HCT116 (cell line): ENCODE results near the gene NT5DC3. TPM values are rescaled to one million over a fixed set of nuclear protein-coding genes. Genes with fewer than 3 reads are reported as not detected.

Source experiments
- ATAC-seq: fragments of 200-7000 bp; cut with Tn5 transposase; 2 replicates; pipeline ENCODE4 v1.9.1; 2020; ENCODE audit warnings: mild to moderate bottlenecking, moderate library complexity
- BruUV-seq: library from RNA; stranded (reverse); fragments of 400-500 nt; replicated peaks from 2 replicates; lab custom pipeline; 2021; lab: Mats Ljungman, UMichigan
- CTCF ChIA-PET: fragments of 300-600 bp; sonication (Branson Sonifier 250); formaldehyde crosslinking; loops from one replicate; lab custom pipeline; 2021; ENCODE audit warnings: antibody characterized with exemption; lab: Charles Lee
- POLR2A ChIA-PET: fragments of 300-600, 350-600 bp; sonication (Branson Sonifier 250); formaldehyde crosslinking; loops from one replicate; lab custom pipeline; 2021; ENCODE audit warnings: antibody characterized with exemption; lab: Charles Lee
- RAD21 ChIA-PET, 2 experiments: fragments of 300-600 bp; sonication (Branson Sonifier 250); formaldehyde crosslinking; loops; one replicate each; lab custom pipeline; 2023; ENCODE audit warnings: low total read pairs in 2 of 2; ENCODE audit not compliant: uncharacterized antibody in 2 of 2, unreplicated experiment in 2 of 2, low non-redundant PET in 1 of 2; lab: Charles Lee
- DNase-seq: peaks from one replicate; pipeline ENCODE4 v3.0.0-alpha.2; 2010; ENCODE audit warnings: low read depth, low spot score
- H2AFZ ChIP-seq: fragments of 200-600 bp; shearing (Covaris generic), sonication (generic); 2 replicates; pipeline ENCODE4 v1.6.1; 2017; ENCODE audit warnings: low read depth, mixed run types, mixed read lengths, antibody characterized with exemption, low read length; ENCODE audit not compliant: poor library complexity, severe bottlenecking
- H3K27ac ChIP-seq: 2 replicates; pipeline ENCODE4 v1.5.1; 2012; ENCODE audit warnings: low read depth, low read length
- H3K27me3 ChIP-seq: fragments of 200-600 bp; sonication (generic); 2 replicates; pipeline ENCODE4 v1.6.1; 2016; ENCODE audit warnings: mixed run types, low read length, mixed read lengths; ENCODE audit not compliant: insufficient read depth
- H3K36me3 ChIP-seq, 2 experiments: fragments of 200-500 bp in 1 of 2; fragments of 200-600 bp in 1 of 2; sonication (Bioruptor generic) in 1 of 2; sonication (generic) in 1 of 2; 2 replicates each; pipeline versions ENCODE4 v1.5.1 to v1.6.1; 2014 to 2016; ENCODE audit warnings: low read length in 2 of 2, inconsistent platforms in 1 of 2, mixed read lengths in 1 of 2, mixed run types in 1 of 2; ENCODE audit not compliant: insufficient read depth in 2 of 2, control insufficient read depth in 1 of 2
- H3K4me1 ChIP-seq, 2 experiments: fragments of 200-600 bp in 1 of 2; sonication (generic) in 1 of 2; 2 replicates each; pipeline versions ENCODE4 v1.5.1 to v1.6.1; 2012 to 2017; ENCODE audit warnings: low read length in 2 of 2, inconsistent platforms in 1 of 2, mild to moderate bottlenecking in 1 of 2, mixed read lengths in 1 of 2, mixed run types in 1 of 2, moderate library complexity in 1 of 2; ENCODE audit not compliant: insufficient read depth in 2 of 2, control insufficient read depth in 1 of 2
- H3K4me2 ChIP-seq: fragments of 200-600 bp; sonication (generic); 2 replicates; pipeline ENCODE4 v1.6.1; 2017; ENCODE audit warnings: mixed run types, low read length, mixed read lengths
- H3K4me3 ChIP-seq, 2 experiments: fragments of 200-600 bp in 1 of 2; sonication (generic) in 1 of 2; replicated peaks in 1 of 2; 2 replicates each; pipeline ENCODE4 v1.5.1; 2011 to 2016; ENCODE audit warnings: low read length in 2 of 2, control low read depth in 1 of 2, low read depth in 1 of 2, mild to moderate bottlenecking in 1 of 2, mixed read lengths in 1 of 2, mixed run types in 1 of 2
- H3K79me2 ChIP-seq: fragments of 200-600 bp; sonication (generic); 2 replicates; pipeline ENCODE4 v1.6.1; 2017; ENCODE audit warnings: mild to moderate bottlenecking, mixed run types, low read length, moderate library complexity, mixed read lengths; ENCODE audit not compliant: insufficient read depth
- H3K9ac ChIP-seq: fragments of 200-600 bp; sonication (generic); 2 replicates; pipeline ENCODE4 v1.6.1; 2016; ENCODE audit warnings: low read length, mixed read lengths
- H3K9me2 ChIP-seq: fragments of 200-600 bp; sonication (generic), shearing (Covaris generic); 2 replicates; pipeline ENCODE4 v1.6.1; 2017; ENCODE audit warnings: mixed run types, mild to moderate bottlenecking, moderate library complexity; ENCODE audit not compliant: insufficient read depth
- H3K9me3 ChIP-seq, 2 experiments: fragments of 200-500 bp in 1 of 2; fragments of 200-600 bp in 1 of 2; sonication (Bioruptor generic) in 1 of 2; sonication (generic) in 1 of 2; 2 replicates each; pipeline ENCODE4 v1.6.1; 2014 to 2017; ENCODE audit warnings: low read length in 2 of 2, mixed read lengths in 2 of 2, inconsistent platforms in 1 of 2, low read depth in 1 of 2, mild to moderate bottlenecking in 1 of 2, mixed run types in 1 of 2, moderate library complexity in 1 of 2; ENCODE audit not compliant: control insufficient read depth in 1 of 2, insufficient read depth in 1 of 2
- H4K20me1 ChIP-seq: fragments of 200-600 bp; sonication (generic), shearing (Covaris generic); 2 replicates; pipeline ENCODE4 v1.6.1; 2017; ENCODE audit warnings: mixed run types, mild to moderate bottlenecking, moderate library complexity; ENCODE audit not compliant: insufficient read depth
- CBX3 ChIP-seq: IDR thresholded peaks from 2 replicates; pipeline ENCODE4 v1.6.1; 2012; ENCODE audit warnings: low read depth
- ELF1 ChIP-seq: IDR thresholded peaks from 2 replicates; pipeline ENCODE4 v1.6.1; 2012; ENCODE audit warnings: low read depth, borderline replicate concordance
- EZH2 ChIP-seq: fragments of 200-600 bp; sonication (generic); IDR thresholded peaks from 2 replicates; pipeline ENCODE4 v1.6.1; 2017; ENCODE audit warnings: antibody characterized with exemption, mixed run types
- EZH2phosphoT487 ChIP-seq: fragments of 200-600 bp; IDR thresholded peaks from 2 replicates; pipeline ENCODE4 v1.6.1; 2018; ENCODE audit warnings: antibody characterized with exemption, borderline replicate concordance
- FOSL1 ChIP-seq: IDR thresholded peaks from 2 replicates; pipeline ENCODE4 v1.6.1; 2012; ENCODE audit warnings: low read depth
- JUND ChIP-seq: IDR thresholded peaks from 2 replicates; pipeline ENCODE4 v1.6.1; 2012
- SIN3A ChIP-seq: IDR thresholded peaks from 2 replicates; pipeline ENCODE4 v1.6.1; 2012; ENCODE audit warnings: low read depth
- SRF ChIP-seq: IDR thresholded peaks from 2 replicates; pipeline ENCODE4 v1.6.1; 2012; ENCODE audit warnings: low read depth
- TCF7L2 ChIP-seq: IDR thresholded peaks from 2 replicates; pipeline ENCODE4 v1.7.0; 2011; ENCODE audit warnings: borderline replicate concordance, inconsistent platforms; ENCODE audit not compliant: insufficient read depth, insufficient read length; ENCODE audit errors: extremely low read depth
- ZFX ChIP-seq: fragments of 450-650 bp; IDR thresholded peaks from 2 replicates; pipeline ENCODE4 v1.6.1; 2017
- intact Hi-C: fragments of 100-400 bp; cut with micrococcal nuclease; formaldehyde crosslinking; loops from 2 replicates; pipeline ENCODE4 v1.10.0; 2022
- total RNA-seq: library from RNA; stranded (reverse); gene quantifications from one replicate; pipeline ENCODE4 v1.2.1, GENCODE V29; 2021; ENCODE audit not compliant: unreplicated experiment
- TF ChIP-seq, protein P1 (sequence below): IDR thresholded peaks from 2 replicates; pipeline ENCODE4 v1.6.1; 2011; ENCODE audit warnings: mild to moderate bottlenecking, low read length, moderate library complexity; ENCODE audit not compliant: insufficient replicate concordance; ENCODE audit errors: extremely low read depth
- TF ChIP-seq, protein P2 (sequence below): IDR thresholded peaks from 2 replicates; pipeline ENCODE4 v1.6.1; 2012; ENCODE audit warnings: low read depth
- TF ChIP-seq, protein P3 (sequence below), 3 experiments: fragments of 200-600 bp in 1 of 3; sonication (generic) in 1 of 3; IDR thresholded peaks in 2 of 3; conservative IDR thresholded peaks in 1 of 3; 2 replicates each; pipeline ENCODE4 v1.5.1; 2012 to 2017; ENCODE audit warnings: low read depth in 2 of 3, low read length in 2 of 3, antibody characterized with exemption in 1 of 3, borderline replicate concordance in 1 of 3, control low read depth in 1 of 3, mild to moderate bottlenecking in 1 of 3, mixed read lengths in 1 of 3, mixed run types in 1 of 3, moderate library complexity in 1 of 3; ENCODE audit not compliant: insufficient read depth in 1 of 3
- TF ChIP-seq, protein P4 (sequence below): IDR thresholded peaks from 2 replicates; pipeline ENCODE4 v1.6.1; 2012

The NT5DC3 gene
- total RNA-seq, 1 experiment from 2014 or later: 18.7 TPM

DNA sequence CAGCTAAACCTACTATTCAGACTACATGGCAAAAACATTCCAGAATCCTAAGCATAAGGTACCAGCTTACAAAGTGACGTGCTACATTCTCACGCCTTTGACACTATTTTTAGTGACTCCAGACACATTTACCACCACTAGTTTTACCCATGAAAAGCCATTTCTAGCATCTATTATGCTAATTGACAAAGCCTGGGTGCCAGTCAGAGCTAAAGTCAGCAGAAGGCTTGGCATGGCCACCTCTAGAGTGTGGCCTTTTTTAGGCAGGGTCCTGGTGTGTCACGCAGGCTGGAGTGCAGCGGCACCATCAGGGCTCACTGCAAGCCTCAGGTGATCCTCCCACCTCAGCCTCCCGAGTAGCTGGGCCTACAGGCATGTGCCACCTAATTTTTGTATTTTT, 75.7 kb downstream of the NT5DC3 start:
- H3K9me3 ChIP-seq: no peaks in the 10 kb centered on the region
- H3K27me3 ChIP-seq: no peaks in the 10 kb centered on the region
- peaks cover 6 to 8% of the 10 kb centered on the region in 2 experiments; a peak in 2 of 4 replicates for H3K4me1 ChIP-seq
- intact Hi-C loops: no loop called here
- ChIA-PET CTCF (no interaction called here), POLR2A (no interaction called here), RAD21 (no interaction called here)
- H3K79me2 ChIP-seq: no peaks in the 10 kb centered on the region
- TF ChIP-seq CBX3 (no peak), ELF1 (no peak), EZH2 (no peak), ZFX (no peak)
- H2AFZ ChIP-seq: no peak overlapping the region
- DNase-seq: no peak
- no peak overlapping the region for H3K9ac ChIP-seq
- H3K27ac ChIP-seq: no peak overlapping the region
- H3K9me2 ChIP-seq: no peaks in the 10 kb centered on the region
- BruUV-seq: no TSS peak
- no peaks in the 10 kb centered on the region for H4K20me1 ChIP-seq
- no peak overlapping the region for H3K4me3 ChIP-seq
- no peak for ATAC-seq
- no peak overlapping the region for H3K4me2 ChIP-seq
- H3K36me3 ChIP-seq: no peaks in the 10 kb centered on the region; a peak in 3 of 4 replicates

DNA sequence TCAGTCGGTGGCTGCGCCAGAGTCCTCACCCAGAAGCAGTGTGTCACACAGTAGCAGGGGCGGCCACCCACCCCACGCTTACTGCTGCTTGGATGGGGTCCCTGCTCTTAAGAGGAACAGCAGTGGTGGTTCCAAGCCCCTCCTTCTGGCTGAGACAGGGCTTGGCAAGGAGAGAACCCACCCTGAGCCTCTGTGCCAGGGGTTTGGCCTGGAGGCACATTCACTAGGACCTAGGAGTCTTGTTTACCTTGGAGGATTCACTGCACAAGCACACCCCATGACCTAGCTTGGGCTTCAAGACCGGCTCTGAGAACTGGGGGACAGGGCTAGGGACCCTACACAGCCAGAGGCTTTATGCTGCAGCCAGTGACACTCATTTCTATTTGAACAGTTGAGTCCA, 78.6 kb downstream of the NT5DC3 start:
- Histone ChIP-seq H3K79me2 (no peaks in the 10 kb centered on the region), H4K20me1 (no peaks in the 10 kb centered on the region), H3K4me3 (no peak overlapping the region), H3K27me3 (no peaks in the 10 kb centered on the region), H2AFZ (no peak overlapping the region), H3K9me3 (no peaks in the 10 kb centered on the region), H3K36me3 (no peaks in the 10 kb centered on the region; a peak in 3 of 4 replicates), H3K27ac (no peak overlapping the region), H3K9me2 (no peaks in the 10 kb centered on the region), H3K4me1 (no peaks in the 10 kb centered on the region), H3K4me2 (no peak overlapping the region), H3K9ac (no peak overlapping the region)
- ChIA-PET CTCF (no interaction called here), POLR2A (no interaction called here), RAD21 (no interaction called here)
- TF ChIP-seq FOSL1: no peak
- TF ChIP-seq, protein P1, sequence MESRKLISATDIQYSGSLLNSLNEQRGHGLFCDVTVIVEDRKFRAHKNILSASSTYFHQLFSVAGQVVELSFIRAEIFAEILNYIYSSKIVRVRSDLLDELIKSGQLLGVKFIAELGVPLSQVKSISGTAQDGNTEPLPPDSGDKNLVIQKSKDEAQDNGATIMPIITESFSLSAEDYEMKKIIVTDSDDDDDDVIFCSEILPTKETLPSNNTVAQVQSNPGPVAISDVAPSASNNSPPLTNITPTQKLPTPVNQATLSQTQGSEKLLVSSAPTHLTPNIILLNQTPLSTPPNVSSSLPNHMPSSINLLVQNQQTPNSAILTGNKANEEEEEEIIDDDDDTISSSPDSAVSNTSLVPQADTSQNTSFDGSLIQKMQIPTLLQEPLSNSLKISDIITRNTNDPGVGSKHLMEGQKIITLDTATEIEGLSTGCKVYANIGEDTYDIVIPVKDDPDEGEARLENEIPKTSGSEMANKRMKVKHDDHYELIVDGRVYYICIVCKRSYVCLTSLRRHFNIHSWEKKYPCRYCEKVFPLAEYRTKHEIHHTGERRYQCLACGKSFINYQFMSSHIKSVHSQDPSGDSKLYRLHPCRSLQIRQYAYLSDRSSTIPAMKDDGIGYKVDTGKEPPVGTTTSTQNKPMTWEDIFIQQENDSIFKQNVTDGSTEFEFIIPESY: no peak
- TF ChIP-seq EZH2phosphoT487: no peak
- no peak for TF ChIP-seq SRF
- TF ChIP-seq CBX3: no peak
- TF ChIP-seq, protein P2, sequence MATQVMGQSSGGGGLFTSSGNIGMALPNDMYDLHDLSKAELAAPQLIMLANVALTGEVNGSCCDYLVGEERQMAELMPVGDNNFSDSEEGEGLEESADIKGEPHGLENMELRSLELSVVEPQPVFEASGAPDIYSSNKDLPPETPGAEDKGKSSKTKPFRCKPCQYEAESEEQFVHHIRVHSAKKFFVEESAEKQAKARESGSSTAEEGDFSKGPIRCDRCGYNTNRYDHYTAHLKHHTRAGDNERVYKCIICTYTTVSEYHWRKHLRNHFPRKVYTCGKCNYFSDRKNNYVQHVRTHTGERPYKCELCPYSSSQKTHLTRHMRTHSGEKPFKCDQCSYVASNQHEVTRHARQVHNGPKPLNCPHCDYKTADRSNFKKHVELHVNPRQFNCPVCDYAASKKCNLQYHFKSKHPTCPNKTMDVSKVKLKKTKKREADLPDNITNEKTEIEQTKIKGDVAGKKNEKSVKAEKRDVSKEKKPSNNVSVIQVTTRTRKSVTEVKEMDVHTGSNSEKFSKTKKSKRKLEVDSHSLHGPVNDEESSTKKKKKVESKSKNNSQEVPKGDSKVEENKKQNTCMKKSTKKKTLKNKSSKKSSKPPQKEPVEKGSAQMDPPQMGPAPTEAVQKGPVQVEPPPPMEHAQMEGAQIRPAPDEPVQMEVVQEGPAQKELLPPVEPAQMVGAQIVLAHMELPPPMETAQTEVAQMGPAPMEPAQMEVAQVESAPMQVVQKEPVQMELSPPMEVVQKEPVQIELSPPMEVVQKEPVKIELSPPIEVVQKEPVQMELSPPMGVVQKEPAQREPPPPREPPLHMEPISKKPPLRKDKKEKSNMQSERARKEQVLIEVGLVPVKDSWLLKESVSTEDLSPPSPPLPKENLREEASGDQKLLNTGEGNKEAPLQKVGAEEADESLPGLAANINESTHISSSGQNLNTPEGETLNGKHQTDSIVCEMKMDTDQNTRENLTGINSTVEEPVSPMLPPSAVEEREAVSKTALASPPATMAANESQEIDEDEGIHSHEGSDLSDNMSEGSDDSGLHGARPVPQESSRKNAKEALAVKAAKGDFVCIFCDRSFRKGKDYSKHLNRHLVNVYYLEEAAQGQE: no peak
- no peak for TF ChIP-seq JUND
- no peak for TF ChIP-seq EZH2
- TF ChIP-seq TCF7L2: no peak
- TF ChIP-seq, protein P3, sequence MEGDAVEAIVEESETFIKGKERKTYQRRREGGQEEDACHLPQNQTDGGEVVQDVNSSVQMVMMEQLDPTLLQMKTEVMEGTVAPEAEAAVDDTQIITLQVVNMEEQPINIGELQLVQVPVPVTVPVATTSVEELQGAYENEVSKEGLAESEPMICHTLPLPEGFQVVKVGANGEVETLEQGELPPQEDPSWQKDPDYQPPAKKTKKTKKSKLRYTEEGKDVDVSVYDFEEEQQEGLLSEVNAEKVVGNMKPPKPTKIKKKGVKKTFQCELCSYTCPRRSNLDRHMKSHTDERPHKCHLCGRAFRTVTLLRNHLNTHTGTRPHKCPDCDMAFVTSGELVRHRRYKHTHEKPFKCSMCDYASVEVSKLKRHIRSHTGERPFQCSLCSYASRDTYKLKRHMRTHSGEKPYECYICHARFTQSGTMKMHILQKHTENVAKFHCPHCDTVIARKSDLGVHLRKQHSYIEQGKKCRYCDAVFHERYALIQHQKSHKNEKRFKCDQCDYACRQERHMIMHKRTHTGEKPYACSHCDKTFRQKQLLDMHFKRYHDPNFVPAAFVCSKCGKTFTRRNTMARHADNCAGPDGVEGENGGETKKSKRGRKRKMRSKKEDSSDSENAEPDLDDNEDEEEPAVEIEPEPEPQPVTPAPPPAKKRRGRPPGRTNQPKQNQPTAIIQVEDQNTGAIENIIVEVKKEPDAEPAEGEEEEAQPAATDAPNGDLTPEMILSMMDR (IDR thresholded peaks at IDR 0.05 in 2 of 3, conservative IDR thresholded peaks at IDR 0.05 in 1 of 3; ENCODE audit: borderline replicate concordance in 1 of 3, insufficient read depth in 1 of 3, low read depth in 2 of 3, low read length in 2 of 3): no peak
- TF ChIP-seq, protein P4, sequence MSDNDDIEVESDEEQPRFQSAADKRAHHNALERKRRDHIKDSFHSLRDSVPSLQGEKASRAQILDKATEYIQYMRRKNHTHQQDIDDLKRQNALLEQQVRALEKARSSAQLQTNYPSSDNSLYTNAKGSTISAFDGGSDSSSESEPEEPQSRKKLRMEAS: no peak
- no peak for TF ChIP-seq SIN3A
- DNase-seq (no peak), ATAC-seq (no peak)
- BruUV-seq: no TSS peak
- intact Hi-C loops: no loop called here
